H1 (cell line): ENCODE data around the gene ANXA6. TPM values are rescaled to one million over a fixed set of nuclear protein-coding genes. Genes with fewer than 3 reads are reported as not detected.

Source experiments
- GABPA ChIP-seq: IDR thresholded peaks from 2 replicates; pipeline ENCODE4 v1.6.1; 2011; ENCODE audit warnings: mild to moderate bottlenecking, low read length, moderate library complexity, borderline replicate concordance; ENCODE audit not compliant: insufficient read depth
- RAD21 ChIP-seq, 2 experiments: IDR thresholded peaks in 1 of 2; conservative IDR thresholded peaks in 1 of 2; 2 replicates each; pipeline ENCODE4 v1.6.1; 2011; ENCODE audit warnings: low read depth in 2 of 2, low read length in 2 of 2, improper control_type of control experiment in 1 of 2, inconsistent platforms in 1 of 2, mild to moderate bottlenecking in 1 of 2, moderate library complexity in 1 of 2
- RFX5 ChIP-seq: IDR thresholded peaks from 2 replicates; pipeline ENCODE4 v1.6.1; 2011; ENCODE audit warnings: low read depth, low read length, improper control_type of control experiment, borderline replicate concordance
- polyA plus RNA-seq, 7 experiments: library from polyadenylated mRNA; depleted of rRNA in 3 of 7; stranded (reverse) in 5 of 7; unstranded in 2 of 7; fragments of >200 nt in 5 of 7; fragments of 200-250 nt in 2 of 7; gene quantifications; 1 replicate in 5 of 7; 2 replicates in 1 of 7; 4 replicates in 1 of 7; pipeline versions ENCODE4 v1.2.1 to v1.2.3, GENCODE V29; 2011 to 2013; ENCODE audit warnings: missing spikeins in 2 of 7, mixed read lengths in 2 of 7
- total RNA-seq: library from RNA; stranded (reverse); fragmentation: NEBNext Ultra II Directional; extraction: Animal tissue kit (Norgen Biotek cat#: 25700); gene quantifications from 2 replicates; pipeline ENCODE4 v1.2.1, GENCODE V29; 2021

ANXA6 gene
- total and polyA plus RNA-seq, 2 of the 8 experiments (the other 6 are each of a cell fraction or from before 2014, with no cell fraction given) = 61.3 to 78.6 TPM

- TF ChIP-seq RAD21 (IDR thresholded peaks at IDR 0.05 in 1 of 2, conservative IDR thresholded peaks at IDR 0.05 in 1 of 2; ENCODE audit: low read depth in 2 of 2, low read length in 2 of 2) (no peak), GABPA (no peak), RFX5 (no peak)
These were observed 86.6 kb downstream of the ANXA6 start (continued) for GRCh38 chr5:151071021-151071420.
